HG02678 (cell line): ENCODE measurements around the gene SRRM3.
"Not testable (repeated sequence)": the region's sequence is repeated elsewhere in the genome, so short reads cannot be mapped to it uniquely, and the experiment has no call there.

Source experiments
- ATAC-seq: cut with Tn5 transposase; IDR thresholded peaks from one replicate; pipeline ENCODE4 v1.9.1; 2021; ENCODE audit warnings: mild to moderate bottlenecking, moderate library complexity; ENCODE audit not compliant: unreplicated experiment

SRRM3 gene, protein sequence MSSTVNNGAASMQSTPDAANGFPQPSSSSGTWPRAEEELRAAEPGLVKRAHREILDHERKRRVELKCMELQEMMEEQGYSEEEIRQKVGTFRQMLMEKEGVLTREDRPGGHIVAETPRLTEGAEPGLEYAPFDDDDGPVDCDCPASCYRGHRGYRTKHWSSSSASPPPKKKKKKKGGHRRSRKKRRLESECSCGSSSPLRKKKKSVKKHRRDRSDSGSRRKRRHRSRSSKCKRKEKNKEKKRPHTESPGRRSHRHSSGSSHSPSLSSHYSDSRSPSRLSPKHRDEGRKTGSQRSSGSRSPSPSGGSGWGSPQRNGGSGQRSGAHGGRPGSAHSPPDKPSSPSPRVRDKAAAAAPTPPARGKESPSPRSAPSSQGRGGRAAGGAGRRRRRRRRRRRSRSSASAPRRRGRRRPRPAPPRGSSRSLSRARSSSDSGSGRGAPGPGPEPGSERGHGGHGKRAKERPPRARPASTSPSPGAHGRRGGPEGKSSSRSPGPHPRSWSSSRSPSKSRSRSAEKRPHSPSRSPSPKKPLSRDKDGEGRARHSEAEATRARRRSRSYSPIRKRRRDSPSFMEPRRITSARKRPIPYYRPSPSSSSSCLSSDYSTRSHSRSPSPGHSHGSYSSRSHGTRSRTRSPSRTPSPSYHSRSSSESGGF

DNA sequence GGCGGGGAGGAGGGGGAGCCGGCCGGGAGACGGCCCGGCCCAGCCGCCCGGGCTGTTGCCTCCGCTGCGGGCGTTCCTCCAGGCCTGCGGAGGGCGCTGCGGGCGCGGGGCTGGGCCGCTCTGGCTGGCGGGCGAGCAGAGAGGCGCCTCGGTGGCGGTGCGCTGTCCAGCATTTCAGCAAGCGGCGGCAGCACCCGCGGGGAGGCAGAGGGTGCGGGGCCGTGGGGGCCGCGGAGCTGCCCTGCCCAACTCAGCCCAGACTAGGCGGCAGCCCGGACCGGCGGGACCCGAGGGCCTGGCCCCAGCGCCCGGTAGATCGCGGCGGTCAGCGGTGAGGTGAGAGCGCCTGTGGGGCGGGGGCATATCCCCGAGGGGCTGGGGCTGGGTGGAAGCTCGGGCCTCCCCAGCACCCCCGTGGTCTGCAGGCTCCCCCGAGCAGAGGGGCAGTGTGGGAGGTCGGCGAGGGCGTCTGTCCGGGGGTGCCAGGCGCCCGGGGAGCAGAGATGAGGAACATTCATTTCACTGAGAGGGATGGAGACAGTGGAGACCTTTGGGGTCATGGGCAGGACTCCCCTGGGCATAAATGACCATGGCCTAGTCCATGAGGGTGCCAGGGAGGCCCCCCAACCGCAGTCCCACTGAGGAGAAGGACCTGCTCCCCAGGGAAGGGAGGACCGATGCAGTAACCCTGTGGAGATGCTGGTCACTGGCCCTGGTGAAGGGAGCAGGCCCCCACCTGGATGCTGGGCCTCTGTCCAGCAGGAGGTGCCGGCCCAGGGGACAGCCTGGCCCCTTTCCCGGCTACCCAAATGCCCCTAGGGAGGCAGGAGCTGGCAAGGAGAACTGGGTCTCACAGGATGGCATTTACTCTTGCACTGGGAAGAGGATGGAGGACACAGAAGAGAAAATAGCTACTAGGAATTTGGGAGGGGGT is at the start of gene SRRM3:
SRRM3 (plus strand) TSS at position 165 of the 934 bp plus-strand sequence. CDS start 33,171 bp downstream, outside the sequence.
- ATAC-seq: peak; percentile 69

GRCh38 chr7:76151932-76152331 is 49.8 kb upstream of the SRRM3 start:
- ATAC-seq: no peak

GRCh38 chr7:76153571-76154230 is 48.0 kb upstream of the SRRM3 start:
- ATAC-seq: not testable (repeated sequence)

- no peak for ATAC-seq
These were observed 45.8 kb upstream of the SRRM3 start for GRCh38 chr7:76155938-76156337.

- not testable (repeated sequence) for ATAC-seq
These were observed 44.6 kb upstream of the SRRM3 start for GRCh38 chr7:76156992-76157685.

DNA sequence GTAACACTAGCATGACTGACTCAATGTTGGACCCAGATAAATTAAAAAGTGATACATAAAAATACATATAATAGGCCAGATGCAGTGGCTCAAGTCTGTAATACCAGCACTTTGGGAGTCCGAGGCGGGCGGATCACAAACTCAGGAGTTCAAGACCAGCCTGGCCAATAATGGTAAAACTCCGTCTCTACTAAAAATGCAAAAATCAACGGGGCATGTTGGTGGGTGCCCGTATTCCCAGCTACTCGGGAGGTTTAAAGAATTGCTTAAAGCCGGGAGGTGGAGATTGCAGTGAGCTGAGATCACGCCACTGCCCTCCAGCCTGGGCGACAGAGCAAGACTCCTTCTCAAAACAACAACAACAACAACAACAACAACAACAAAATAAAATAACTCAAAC is 43.3 kb upstream of the SRRM3 start:
- ATAC-seq: not testable (repeated sequence)

GRCh38 chr7:76162416-76163170 is 39.1 kb upstream of the SRRM3 start:
- not testable (repeated sequence) for ATAC-seq

DNA sequence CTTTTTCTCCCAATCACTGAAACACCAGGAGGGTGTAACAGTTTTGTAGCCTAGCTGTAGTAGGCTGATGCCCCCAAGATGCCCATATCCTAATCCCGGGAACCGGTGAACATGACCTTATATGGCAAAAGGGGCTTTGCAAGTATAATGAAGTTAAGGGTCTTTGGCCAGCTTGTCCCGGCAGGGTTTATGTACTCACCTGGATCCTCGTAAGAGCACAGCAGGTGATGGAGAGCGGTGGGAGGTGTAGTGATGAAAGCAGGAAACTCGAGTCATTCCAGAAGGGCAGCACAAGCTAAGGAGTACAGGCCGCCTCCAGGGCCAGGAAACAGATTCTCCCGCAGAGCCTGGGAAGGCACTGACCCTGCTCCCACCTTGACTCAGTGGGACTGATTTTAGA is 37.9 kb upstream of the SRRM3 start:
- ATAC-seq: not testable (repeated sequence)

DNA sequence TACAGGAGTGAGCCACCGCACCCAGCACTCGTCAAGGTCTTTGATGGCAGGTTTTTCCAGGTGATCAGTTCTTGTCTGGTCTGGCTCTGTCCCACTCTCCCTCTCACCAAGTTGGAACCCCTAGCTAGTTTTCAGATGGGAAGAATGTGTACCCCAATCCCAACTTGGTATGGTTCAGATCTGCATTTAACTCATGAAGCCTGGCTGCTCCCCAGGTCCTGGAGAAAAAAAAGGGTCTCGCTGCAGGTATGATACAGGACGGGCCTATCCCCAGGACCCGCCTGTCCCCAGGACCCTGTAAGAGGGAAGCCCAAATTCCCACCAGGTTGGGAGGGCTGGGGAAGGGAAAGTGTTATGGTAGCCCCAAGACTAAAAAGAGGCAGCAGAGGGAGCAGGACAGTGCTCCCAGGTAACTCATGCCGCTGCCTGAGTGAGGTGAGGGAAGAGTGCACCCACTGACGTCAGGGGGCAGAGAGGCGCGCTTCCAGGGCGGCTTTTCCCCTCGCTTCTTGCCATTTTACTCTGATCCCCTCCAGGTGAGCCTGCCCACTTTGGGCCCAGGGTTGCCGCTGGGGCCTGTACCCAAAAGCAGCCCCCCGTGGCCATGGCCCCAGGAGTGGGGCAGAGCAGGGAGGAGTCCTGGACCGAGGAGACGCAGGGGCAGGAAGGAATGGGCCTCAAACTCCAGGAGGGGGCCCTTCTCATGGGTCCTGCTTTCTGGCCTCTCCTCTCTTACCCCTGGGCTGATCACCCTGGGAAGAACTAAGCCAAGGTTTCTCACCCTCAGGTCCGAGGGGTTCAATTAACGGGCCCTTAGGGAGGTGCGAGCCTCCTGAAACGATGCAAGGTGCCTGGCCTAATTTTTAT is 36.4 kb upstream of the SRRM3 start:
- ATAC-seq: no peak

DNA sequence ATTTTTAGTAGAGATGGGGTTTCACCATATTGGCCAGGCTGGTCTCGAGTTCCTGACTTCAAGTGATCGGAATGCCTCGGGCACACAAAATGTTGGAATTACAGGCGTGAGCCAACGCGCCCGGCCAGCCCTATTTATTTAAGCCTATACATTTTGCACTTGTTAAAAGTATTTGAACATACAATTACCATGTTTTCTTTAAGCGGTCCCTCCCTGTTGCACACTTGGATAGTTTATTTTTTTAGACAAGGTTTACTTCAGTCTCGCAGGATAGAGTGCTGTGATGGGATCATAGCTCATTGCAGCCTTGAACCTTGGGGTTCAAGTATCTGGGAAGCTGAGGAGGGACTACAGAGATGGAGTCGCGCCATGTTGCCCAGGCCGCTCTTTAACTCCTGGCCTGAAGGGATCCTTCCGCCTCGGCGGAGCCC is 35.7 kb upstream of the SRRM3 start:
- ATAC-seq: no peak

- ATAC-seq: peak; percentile 91
These were observed 35.1 kb upstream of the SRRM3 start for GRCh38 chr7:76166404-76167255.

GRCh38 chr7:76173566-76174205 is 28.0 kb upstream of the SRRM3 start:
- ATAC-seq: no peak

DNA sequence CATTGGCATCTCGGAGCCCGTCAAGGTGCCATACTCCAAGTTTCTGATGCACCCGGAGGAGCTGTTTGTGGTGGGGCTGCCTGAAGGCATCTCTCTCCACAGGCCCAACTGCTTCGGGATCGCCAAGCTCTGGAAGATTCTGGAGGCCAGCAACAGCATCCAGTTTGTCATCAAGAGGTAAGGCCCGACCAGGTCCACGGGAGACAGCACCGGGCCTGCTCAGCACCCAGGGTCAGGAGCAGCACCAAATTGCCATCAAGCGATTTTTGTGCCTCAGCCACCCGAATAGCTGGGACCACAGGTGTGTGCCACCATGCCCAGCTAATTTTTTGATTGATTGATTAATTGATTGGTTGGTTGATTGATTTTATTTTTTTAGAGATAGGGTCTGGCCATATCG is 24.7 kb upstream of the SRRM3 start:
- ATAC-seq: not testable (repeated sequence)

- ATAC-seq: no peak
These were observed 22.0 kb upstream of the SRRM3 start for GRCh38 chr7:76179686-76180085.

GRCh38 chr7:76182225-76182960 is 19.3 kb upstream of the SRRM3 start:
- ATAC-seq: no peak

DNA sequence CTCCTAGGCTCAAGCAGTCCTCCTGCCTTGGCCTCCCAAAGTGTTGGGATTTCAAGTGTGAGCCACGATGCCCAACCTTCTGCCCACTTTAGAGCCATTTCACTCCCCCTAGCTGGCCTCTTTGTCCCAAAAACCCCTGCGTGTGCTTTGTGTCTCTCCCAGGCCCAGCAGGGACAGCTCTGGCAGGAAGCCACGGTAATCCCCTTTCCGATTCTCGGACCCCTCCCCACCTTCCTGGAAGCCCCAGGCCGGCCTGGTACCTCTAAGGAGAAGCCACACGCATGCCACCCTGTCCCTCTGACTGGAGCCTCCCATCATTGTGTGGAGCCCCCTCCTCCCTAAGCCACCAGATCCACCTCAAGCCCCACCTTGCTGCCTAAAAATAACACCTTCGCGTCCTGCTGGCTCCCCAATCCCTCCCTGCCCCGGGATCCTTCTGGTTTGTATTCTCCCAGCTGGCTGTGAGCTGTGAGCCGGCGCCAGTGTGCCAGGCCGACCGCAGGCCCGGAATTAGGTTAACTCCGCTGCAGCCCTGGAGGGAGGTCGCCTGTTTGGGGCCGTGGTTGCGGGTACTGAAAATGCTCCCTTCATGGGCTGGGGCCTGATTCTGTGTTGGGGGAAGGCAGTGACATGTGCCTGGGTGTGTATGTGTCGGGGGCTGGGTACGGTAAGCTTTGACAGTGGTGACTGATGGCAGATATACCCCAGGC is 16.4 kb upstream of the SRRM3 start:
- no peak for ATAC-seq
